Activated naive CD4-positive, alpha-beta T cell treated with anti-CD3 and anti-CD28 coated beads, Interleukin-2, amount 50 U/mL, for 24 hours (primary cell): Measurements from ENCODE around the gene URI1.

Experiments
- H3K27ac Mint-ChIP-seq: one replicate; pipeline ENCODE4 v1.8.0; 2021; ENCODE audit warnings: mild to moderate bottlenecking, mixed read lengths
- H3K27me3 Mint-ChIP-seq: one replicate; pipeline ENCODE4 v1.8.0; 2021; ENCODE audit warnings: mixed read lengths
- H3K36me3 Mint-ChIP-seq: one replicate; pipeline ENCODE4 v1.8.0; 2021; ENCODE audit warnings: mixed read lengths
- H3K4me1 Mint-ChIP-seq: one replicate; pipeline ENCODE4 v1.8.0; 2021; ENCODE audit warnings: mixed read lengths
- H3K4me3 Mint-ChIP-seq: one replicate; pipeline ENCODE4 v1.8.0; 2021; ENCODE audit warnings: mild to moderate bottlenecking, mixed read lengths
- H3K9me3 Mint-ChIP-seq: one replicate; pipeline ENCODE4 v1.8.0; 2021; ENCODE audit warnings: mixed read lengths

Gene URI1

GRCh38 chr19:30044273-30045248 lies 102.5 kb downstream of the URI1 start:
- Mint-ChIP-seq H3K4me1 (peaks cover 10% of the 10 kb centered on the region), H3K36me3 (peaks cover 14% of the 10 kb centered on the region), H3K27me3 (no peaks in the 10 kb centered on the region), H3K9me3 (no peaks in the 10 kb centered on the region), H3K4me3 (no peak overlapping the region), H3K27ac (no peak overlapping the region)

GRCh38 chr19:30046522-30046921 lies 104.5 kb downstream of the URI1 start:
- peaks cover 4% of the 10 kb centered on the region for H3K36me3 Mint-ChIP-seq
- H3K27ac Mint-ChIP-seq = no peak overlapping the region
- H3K4me3 Mint-ChIP-seq = no peak overlapping the region
- H3K27me3 Mint-ChIP-seq = no peaks in the 10 kb centered on the region
- no peaks in the 10 kb centered on the region for H3K9me3 Mint-ChIP-seq
- peaks cover 10% of the 10 kb centered on the region for H3K4me1 Mint-ChIP-seq

GRCh38 chr19:30047432-30047831 lies 105.4 kb downstream of the URI1 start:
- H3K4me3 Mint-ChIP-seq = no peak overlapping the region
- H3K9me3 Mint-ChIP-seq = no peaks in the 10 kb centered on the region
- no peaks in the 10 kb centered on the region for H3K27me3 Mint-ChIP-seq
- H3K36me3 Mint-ChIP-seq = peaks cover 3% of the 10 kb centered on the region
- H3K27ac Mint-ChIP-seq = no peak overlapping the region
- peaks cover 10% of the 10 kb centered on the region for H3K4me1 Mint-ChIP-seq

GRCh38 chr19:30049226-30049625 lies 107.2 kb downstream of the URI1 start:
- no peaks in the 10 kb centered on the region for H3K9me3 Mint-ChIP-seq
- H3K27ac Mint-ChIP-seq = no peak overlapping the region
- H3K4me3 Mint-ChIP-seq = no peak overlapping the region
- H3K27me3 Mint-ChIP-seq = no peaks in the 10 kb centered on the region
- peaks cover 10% of the 10 kb centered on the region for H3K4me1 Mint-ChIP-seq
- peaks cover 3% of the 10 kb centered on the region for H3K36me3 Mint-ChIP-seq

- peaks cover 10% of the 10 kb centered on the region for H3K4me1 Mint-ChIP-seq
- no peaks in the 10 kb centered on the region for H3K36me3 Mint-ChIP-seq
- no peaks in the 10 kb centered on the region for H3K9me3 Mint-ChIP-seq
- no peak overlapping the region for H3K4me3 Mint-ChIP-seq
- H3K27ac Mint-ChIP-seq = no peak overlapping the region
- no peaks in the 10 kb centered on the region for H3K27me3 Mint-ChIP-seq
These were observed 108.0 kb downstream of the URI1 start for GRCh38 chr19:30049846-30050667.

- H3K4me3 Mint-ChIP-seq = no peak overlapping the region
- no peaks in the 10 kb centered on the region for H3K36me3 Mint-ChIP-seq
- H3K27ac Mint-ChIP-seq = no peak overlapping the region
- no peaks in the 10 kb centered on the region for H3K9me3 Mint-ChIP-seq
- H3K27me3 Mint-ChIP-seq = no peaks in the 10 kb centered on the region
- H3K4me1 Mint-ChIP-seq = peaks cover 2% of the 10 kb centered on the region
These were observed 110.4 kb downstream of the URI1 start for GRCh38 chr19:30052122-30053075.

- H3K4me3 Mint-ChIP-seq = no peak overlapping the region
- H3K36me3 Mint-ChIP-seq = no peaks in the 10 kb centered on the region
- H3K9me3 Mint-ChIP-seq = no peaks in the 10 kb centered on the region
- H3K4me1 Mint-ChIP-seq = no peaks in the 10 kb centered on the region
- no peaks in the 10 kb centered on the region for H3K27me3 Mint-ChIP-seq
- no peak overlapping the region for H3K27ac Mint-ChIP-seq
These were observed 111.5 kb downstream of the URI1 start for GRCh38 chr19:30053558-30053957.

GRCh38 chr19:30054210-30054609 lies 112.2 kb downstream of the URI1 start:
- Mint-ChIP-seq H3K36me3 (no peaks in the 10 kb centered on the region), H3K9me3 (no peaks in the 10 kb centered on the region), H3K27ac (no peak overlapping the region), H3K4me3 (no peak overlapping the region), H3K4me1 (no peaks in the 10 kb centered on the region), H3K27me3 (no peaks in the 10 kb centered on the region)

GRCh38 chr19:30056580-30056979 lies 114.5 kb downstream of the URI1 start:
- Mint-ChIP-seq H3K27me3 (no peaks in the 10 kb centered on the region), H3K4me1 (no peaks in the 10 kb centered on the region), H3K27ac (no peak overlapping the region), H3K4me3 (no peak overlapping the region), H3K9me3 (no peaks in the 10 kb centered on the region), H3K36me3 (no peaks in the 10 kb centered on the region)

GRCh38 chr19:30059741-30060457 lies 117.9 kb downstream of the URI1 start:
- no peak overlapping the region for H3K27ac Mint-ChIP-seq
- no peak overlapping the region for H3K4me3 Mint-ChIP-seq
- H3K9me3 Mint-ChIP-seq = no peaks in the 10 kb centered on the region
- no peaks in the 10 kb centered on the region for H3K36me3 Mint-ChIP-seq
- H3K4me1 Mint-ChIP-seq = no peaks in the 10 kb centered on the region
- H3K27me3 Mint-ChIP-seq = no peaks in the 10 kb centered on the region

- H3K27me3 Mint-ChIP-seq = no peaks in the 10 kb centered on the region
- H3K27ac Mint-ChIP-seq = no peak overlapping the region
- H3K9me3 Mint-ChIP-seq = no peaks in the 10 kb centered on the region
- no peaks in the 10 kb centered on the region for H3K36me3 Mint-ChIP-seq
- H3K4me3 Mint-ChIP-seq = no peak overlapping the region
- no peaks in the 10 kb centered on the region for H3K4me1 Mint-ChIP-seq
These were observed 118.6 kb downstream of the URI1 start for GRCh38 chr19:30060531-30061222.

GRCh38 chr19:30061223-30062064 lies 119.4 kb downstream of the URI1 start:
- H3K4me3 Mint-ChIP-seq = no peak overlapping the region
- no peak overlapping the region for H3K27ac Mint-ChIP-seq
- H3K4me1 Mint-ChIP-seq = no peaks in the 10 kb centered on the region
- no peaks in the 10 kb centered on the region for H3K36me3 Mint-ChIP-seq
- H3K27me3 Mint-ChIP-seq = no peaks in the 10 kb centered on the region
- no peaks in the 10 kb centered on the region for H3K9me3 Mint-ChIP-seq

- H3K9me3 Mint-ChIP-seq = no peaks in the 10 kb centered on the region
- H3K4me3 Mint-ChIP-seq = no peak overlapping the region
- H3K27me3 Mint-ChIP-seq = no peaks in the 10 kb centered on the region
- H3K27ac Mint-ChIP-seq = no peak overlapping the region
- H3K4me1 Mint-ChIP-seq = no peaks in the 10 kb centered on the region
- no peaks in the 10 kb centered on the region for H3K36me3 Mint-ChIP-seq
These were observed 120.2 kb downstream of the URI1 start for GRCh38 chr19:30062065-30062906.
